B cell (primary cell): Measurements from ENCODE around the gene CYP4F3. TPM values are rescaled to one million over a fixed set of nuclear protein-coding genes. Genes with fewer than 3 reads are reported as not detected.

ENCODE experiments used
- ATAC-seq: fragments of 200-7000 bp; cut with Tn5 transposase; one replicate; pipeline ENCODE4 v1.10.0; 2021; ENCODE audit warnings: low read depth, mild to moderate bottlenecking, moderate number of reproducible peaks, moderate library complexity
- CTCF ChIA-PET: fragments of 350-600 bp; sonication (Branson Sonifier 250); formaldehyde crosslinking; loops from one replicate; lab custom pipeline; 2021; ENCODE audit warnings: antibody characterized with exemption, inconsistent platforms; lab: Charles Lee
- POLR2A ChIA-PET: fragments of 350-600 bp; sonication (Branson Sonifier 250); formaldehyde crosslinking; loops from one replicate; lab custom pipeline; 2021; ENCODE audit warnings: antibody characterized with exemption; lab: Charles Lee
- DNase-seq: peaks from one replicate; pipeline ENCODE4 v3.0.0; 2013
- H2AFZ ChIP-seq: 2 replicates; pipeline ENCODE4 v1.6.1; 2012; ENCODE audit warnings: mild to moderate bottlenecking, low read depth, low read length; ENCODE audit not compliant: insufficient read depth, poor library complexity, severe bottlenecking
- H3K27ac ChIP-seq, 2 donors: 1 replicate in 1 of 2; 2 replicates in 1 of 2; pipeline ENCODE4 v1.5.1; 2012 to 2013; ENCODE audit warnings: low read length in 2 of 2, mild to moderate bottlenecking in 2 of 2, moderate library complexity in 1 of 2
- H3K27me3 ChIP-seq, 4 experiments: fragments of 200-600 bp in 1 of 4; sonication (generic) in 1 of 4; replicated peaks in 1 of 4; 1 replicate in 2 of 4; 2 replicates in 2 of 4; pipeline versions ENCODE4 v1.6.1 to v1.7.0; 2013 to 2016; ENCODE audit warnings: low read length in 3 of 4, mild to moderate bottlenecking in 2 of 4, mixed read lengths in 1 of 4, moderate library complexity in 1 of 4; ENCODE audit not compliant: insufficient read depth in 4 of 4, control insufficient read depth in 3 of 4; ENCODE audit errors: control extremely low read depth in 1 of 4
- H3K36me3 ChIP-seq, 2 experiments: replicated peaks in 1 of 2; 1 replicate in 1 of 2; 2 replicates in 1 of 2; pipeline versions ENCODE4 v1.6.1 to v1.7.1; 2013; ENCODE audit warnings: low read length in 1 of 2; ENCODE audit not compliant: insufficient read depth in 2 of 2, control insufficient read depth in 1 of 2; ENCODE audit errors: control extremely low read depth in 1 of 2, extremely low read depth in 1 of 2
- H3K4me1 ChIP-seq, 2 donors: fragments of 200-600 bp in 1 of 2; sonication (generic) in 1 of 2; 1 replicate in 1 of 2; 2 replicates in 1 of 2; pipeline versions ENCODE4 v1.5.1 to v1.6.1; 2013 to 2017; ENCODE audit warnings: low read length in 2 of 2; ENCODE audit not compliant: control insufficient read depth in 2 of 2, insufficient read depth in 2 of 2
- H3K4me2 ChIP-seq: replicated peaks from 2 replicates; pipeline ENCODE3; 2012; ENCODE audit warnings: mild to moderate bottlenecking, low read depth, low read length; ENCODE audit not compliant: poor library complexity, severe bottlenecking
- H3K4me3 ChIP-seq, 5 experiments: fragments of 200-600 bp in 1 of 5; sonication (generic) in 1 of 5; 1 replicate in 3 of 5; 2 replicates in 2 of 5; pipeline versions ENCODE4 v1.5.1 to v1.7.0; 2011 to 2016; ENCODE audit warnings: low read length in 4 of 5, mild to moderate bottlenecking in 4 of 5, low read depth in 2 of 5, control low read depth in 1 of 5, moderate library complexity in 1 of 5; ENCODE audit not compliant: insufficient read depth in 1 of 5; ENCODE audit errors: control extremely low read depth in 1 of 5, extremely low read depth in 1 of 5
- H3K79me2 ChIP-seq: fragments of 200-600 bp; sonication (generic); one replicate; pipeline ENCODE4 v1.6.0; 2016; ENCODE audit warnings: low read length; ENCODE audit not compliant: control insufficient read depth, insufficient read depth
- H3K9ac ChIP-seq: fragments of 200-600 bp; sonication (generic); 2 replicates; pipeline ENCODE4 v1.6.1; 2017; ENCODE audit warnings: mild to moderate bottlenecking, low read length, moderate library complexity
- H3K9me3 ChIP-seq, 3 donors: one replicate each; pipeline versions ENCODE4 v1.6.1 to v1.7.1; 2013; ENCODE audit warnings: low read length in 2 of 3; ENCODE audit not compliant: control insufficient read depth in 2 of 3, insufficient read depth in 1 of 3; ENCODE audit errors: control extremely low read depth in 1 of 3
- H4K20me1 ChIP-seq: 2 replicates; pipeline ENCODE4 v1.6.0; 2012; ENCODE audit warnings: mild to moderate bottlenecking, low read length; ENCODE audit not compliant: insufficient read depth, control insufficient read depth, poor library complexity, severe bottlenecking
- H3K27ac Mint-ChIP-seq: one replicate; pipeline ENCODE4 v1.8.0; 2021; ENCODE audit warnings: mixed read lengths
- H3K27me3 Mint-ChIP-seq: one replicate; pipeline ENCODE4 v1.8.0; 2021; ENCODE audit warnings: mixed read lengths
- H3K4me1 Mint-ChIP-seq: one replicate; pipeline ENCODE4 v1.8.0; 2021; ENCODE audit warnings: mixed read lengths
- H3K4me3 Mint-ChIP-seq: one replicate; pipeline ENCODE4 v1.8.0; 2021; ENCODE audit warnings: mixed read lengths
- H3K9me3 Mint-ChIP-seq: one replicate; pipeline ENCODE4 v1.8.0; 2022; ENCODE audit warnings: mixed read lengths; ENCODE audit not compliant: insufficient read depth
- EZH2 ChIP-seq: IDR thresholded peaks from 2 replicates; pipeline ENCODE4 v1.6.1; 2012; ENCODE audit warnings: borderline replicate concordance, low read depth, mild to moderate bottlenecking, moderate library complexity, low read length; ENCODE audit not compliant: insufficient read depth, poor library complexity, severe bottlenecking
- WGBS: methylation state at CpG from one replicate; pipeline ENCODE4 v1.1.5; 2013; ENCODE audit warnings: missing lambda C conversion rate; ENCODE audit not compliant: insufficient coverage; 5-methylcytosine and 5-hydroxymethylcytosine counted together
- intact Hi-C: fragments of 100-400 bp; cut with micrococcal nuclease; formaldehyde crosslinking; loops from one replicate; pipeline ENCODE4 v1.10.0; 2022
- polyA plus RNA-seq: library from polyadenylated mRNA; depleted of rRNA; stranded (reverse); fragments of >200 nt; gene quantifications from 2 replicates; pipeline ENCODE4 v1.2.3, GENCODE V29; 2012
- total RNA-seq, 2 donors: library from RNA; stranded (reverse); fragments of 120-200 nt in 1 of 2; gene quantifications; 1 replicate in 1 of 2; 2 replicates in 1 of 2; pipeline versions ENCODE4 v1.2.3 to v1.2.4, GENCODE V29; 2013 to 2022
- TF ChIP-seq, protein P1 (sequence below): fragments of 200-600 bp; IDR thresholded peaks from one replicate; pipeline ENCODE4 v1.8.0; 2022; ENCODE audit warnings: antibody characterized with exemption, mild to moderate bottlenecking

Gene CYP4F3
- total and polyA plus RNA-seq, 2 donors (not counting 1 experiment from before 2014, with no cell fraction given) = not detected

- H3K4me1 ChIP-seq = no peaks in the 10 kb centered on the region
- no peaks in the 10 kb centered on the region for H3K9me3 Mint-ChIP-seq
- intact Hi-C loops = no loop called here
- no peaks in the 10 kb centered on the region for H3K36me3 ChIP-seq
- no peak overlapping the region for H2AFZ ChIP-seq
- no peaks in the 10 kb centered on the region for H3K4me1 Mint-ChIP-seq
- no peaks in the 10 kb centered on the region for H3K79me2 ChIP-seq
- no peaks in the 10 kb centered on the region for H4K20me1 ChIP-seq
- peaks cover 0 to 9% (median 3%) of the 10 kb centered on the region in 4 experiments for H3K27me3 ChIP-seq
- ChIA-PET CTCF (no interaction called here), POLR2A (no interaction called here)
- no peak overlapping the region for H3K4me3 ChIP-seq
- no CpG with 5 or more reads among the region's 3 CpGs for WGBS
- H3K27me3 Mint-ChIP-seq = peaks cover 29% of the 10 kb centered on the region
- no peak for DNase-seq
- no peak overlapping the region for H3K4me2 ChIP-seq
- H3K4me3 Mint-ChIP-seq = no peak overlapping the region
- H3K27ac ChIP-seq = no peak overlapping the region
- no peak overlapping the region for H3K9ac ChIP-seq
- TF ChIP-seq, protein P1, sequence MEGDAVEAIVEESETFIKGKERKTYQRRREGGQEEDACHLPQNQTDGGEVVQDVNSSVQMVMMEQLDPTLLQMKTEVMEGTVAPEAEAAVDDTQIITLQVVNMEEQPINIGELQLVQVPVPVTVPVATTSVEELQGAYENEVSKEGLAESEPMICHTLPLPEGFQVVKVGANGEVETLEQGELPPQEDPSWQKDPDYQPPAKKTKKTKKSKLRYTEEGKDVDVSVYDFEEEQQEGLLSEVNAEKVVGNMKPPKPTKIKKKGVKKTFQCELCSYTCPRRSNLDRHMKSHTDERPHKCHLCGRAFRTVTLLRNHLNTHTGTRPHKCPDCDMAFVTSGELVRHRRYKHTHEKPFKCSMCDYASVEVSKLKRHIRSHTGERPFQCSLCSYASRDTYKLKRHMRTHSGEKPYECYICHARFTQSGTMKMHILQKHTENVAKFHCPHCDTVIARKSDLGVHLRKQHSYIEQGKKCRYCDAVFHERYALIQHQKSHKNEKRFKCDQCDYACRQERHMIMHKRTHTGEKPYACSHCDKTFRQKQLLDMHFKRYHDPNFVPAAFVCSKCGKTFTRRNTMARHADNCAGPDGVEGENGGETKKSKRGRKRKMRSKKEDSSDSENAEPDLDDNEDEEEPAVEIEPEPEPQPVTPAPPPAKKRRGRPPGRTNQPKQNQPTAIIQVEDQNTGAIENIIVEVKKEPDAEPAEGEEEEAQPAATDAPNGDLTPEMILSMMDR = no peak
- TF ChIP-seq EZH2 = no peak
- no peak for ATAC-seq
- no peak overlapping the region for H3K27ac Mint-ChIP-seq
- no peaks in the 10 kb centered on the region for H3K9me3 ChIP-seq
Observed at GRCh38 chr19:15651791-15652190, 11.1 kb downstream of the CYP4F3 start.

DNA sequence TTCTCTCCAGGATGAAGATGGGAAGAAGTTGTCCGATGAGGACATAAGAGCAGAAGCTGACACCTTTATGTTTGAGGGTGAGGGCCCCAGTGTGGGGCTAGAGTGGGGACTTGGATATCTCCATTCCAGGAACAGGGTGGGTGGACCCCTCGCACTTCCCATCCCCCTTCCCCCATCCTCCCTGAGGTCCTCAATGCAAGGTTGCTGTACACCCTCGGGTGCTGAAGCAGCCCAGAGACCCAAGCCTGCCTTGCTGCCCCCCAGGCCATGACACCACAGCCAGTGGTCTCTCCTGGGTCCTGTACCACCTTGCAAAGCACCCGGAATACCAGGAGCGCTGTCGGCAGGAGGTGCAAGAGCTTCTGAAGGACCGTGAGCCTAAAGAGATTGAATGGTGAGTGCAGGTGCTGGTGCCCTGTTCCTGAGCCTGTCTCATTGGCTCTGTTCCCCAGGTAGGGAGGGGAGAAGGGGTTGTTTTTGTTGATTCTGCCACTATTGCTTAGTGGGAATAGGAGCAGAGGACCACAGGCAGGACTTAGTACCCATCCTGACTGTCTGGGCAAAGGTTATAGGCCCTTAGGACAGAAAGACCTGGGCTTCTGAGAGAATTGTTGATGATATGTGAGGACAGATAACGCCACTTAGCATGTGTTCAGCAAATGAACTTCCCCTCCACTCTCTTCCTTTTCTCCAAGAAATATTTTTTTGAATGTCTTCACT lies 12.0 kb downstream of the CYP4F3 start:
- intact Hi-C loops = no loop called here
- Histone ChIP-seq H3K27ac (no peak overlapping the region), H3K4me1 (no peaks in the 10 kb centered on the region), H3K79me2 (no peaks in the 10 kb centered on the region), H4K20me1 (no peaks in the 10 kb centered on the region), H2AFZ (no peak overlapping the region), H3K9ac (no peak overlapping the region), H3K9me3 (no peaks in the 10 kb centered on the region), H3K4me2 (no peak overlapping the region), H3K27me3 (peaks cover 0 to 12% (median 5%) of the 10 kb centered on the region in 4 experiments), H3K36me3 (no peaks in the 10 kb centered on the region), H3K4me3 (no peak overlapping the region)
- WGBS = 67% methylated on average over 5 of the region's 8 CpGs
- no peaks in the 10 kb centered on the region for H3K4me1 Mint-ChIP-seq
- POLR2A ChIA-PET = no interaction called here
- H3K9me3 Mint-ChIP-seq = no peaks in the 10 kb centered on the region
- no peak overlapping the region for H3K27ac Mint-ChIP-seq
- peaks cover 36% of the 10 kb centered on the region for H3K27me3 Mint-ChIP-seq
- CTCF ChIA-PET = no interaction called here
- DNase-seq = no peak
- H3K4me3 Mint-ChIP-seq = no peak overlapping the region
- no peak for ATAC-seq
- TF ChIP-seq, protein P1 = no peak
- TF ChIP-seq EZH2 = no peak
